GM10248 (cell line): Measurements from ENCODE around the gene DGKI.

Experiments used
- CTCF ChIA-PET: fragments of 300-600 bp; sonication (Branson Sonifier 250); formaldehyde crosslinking; extraction: SDS; loops from one replicate; lab custom pipeline; 2021; ENCODE audit warnings: antibody characterized with exemption; lab: Yijun Ruan, JAX
- POLR2A ChIA-PET: fragments of 350-650 bp; sonication (Branson Sonifier 250); formaldehyde crosslinking; extraction: SDS; loops from one replicate; lab custom pipeline; 2020; ENCODE audit warnings: antibody characterized with exemption; lab: Yijun Ruan, JAX
- DNase-seq: peaks from one replicate; pipeline ENCODE4 v3.0.0; 2012; ENCODE audit errors: extremely low spot score
- CTCF ChIP-seq: IDR thresholded peaks from 2 replicates; pipeline ENCODE4 v1.5.1; 2012; ENCODE audit warnings: mild to moderate bottlenecking, low read depth; ENCODE audit errors: extremely low read depth, missing control alignments, control extremely low read depth

Gene DGKI

GRCh38 chr7:137747359-137748031 lies 99.3 kb downstream of the DGKI start:
- no peak for DNase-seq
- CTCF ChIA-PET = interaction anchor here (1.2 to 4.1 kb wide), 6 partner anchors 9 to 91 kb away, joined by 3 to 15 read pairs (median 7); no protein-coding TSS in a partner anchor
- TF ChIP-seq CTCF = no peak
- POLR2A ChIA-PET = no interaction called here

DNA sequence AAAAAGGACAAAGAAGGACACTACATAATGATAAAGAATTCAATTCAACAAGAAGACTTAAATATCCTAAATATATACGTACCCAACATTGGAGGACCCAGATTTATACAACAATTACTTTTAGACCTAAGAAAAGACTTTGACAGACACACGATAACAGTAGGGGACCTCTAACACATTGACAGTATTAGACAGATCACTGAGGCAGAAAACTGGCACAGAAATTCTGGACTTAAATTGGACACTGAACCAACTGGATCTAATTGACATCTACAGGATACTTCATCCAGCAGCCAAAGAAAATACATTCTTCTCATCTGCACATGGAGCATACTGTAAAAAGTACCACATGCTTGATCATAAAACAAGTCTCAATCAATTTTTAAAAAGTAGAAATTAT lies 103.8 kb downstream of the DGKI start:
- ChIA-PET POLR2A (no interaction called here), CTCF (no interaction called here)
- no peak for TF ChIP-seq CTCF
- DNase-seq = no peak

GRCh38 chr7:137742051-137742450 lies 104.7 kb downstream of the DGKI start:
- no peak for DNase-seq
- CTCF ChIA-PET = interaction anchor here (1.0 to 1.4 kb wide), 4 partner anchors 12 to 67 kb away, joined by 3 to 4 read pairs (median 4); no protein-coding TSS in a partner anchor
- no peak for TF ChIP-seq CTCF
- POLR2A ChIA-PET = no interaction called here

DNA sequence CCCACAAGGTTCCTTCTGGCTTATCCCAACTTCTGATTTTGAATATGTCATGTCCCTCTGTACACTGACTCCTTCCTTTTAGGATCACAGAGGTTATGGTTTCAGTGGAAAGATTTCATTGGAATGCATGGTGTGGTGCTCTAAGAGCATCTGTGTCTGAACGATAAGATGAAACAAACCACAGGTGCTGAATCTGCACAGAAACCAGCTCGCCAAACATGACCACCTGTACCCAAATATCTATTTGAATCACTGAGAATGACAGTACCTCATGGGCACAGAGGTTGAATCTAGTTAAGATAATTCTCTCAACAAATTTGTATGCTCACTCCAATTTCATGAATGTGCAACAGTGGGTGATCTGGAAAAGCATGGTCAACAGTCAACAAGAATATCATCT lies 105.3 kb downstream of the DGKI start:
- TF ChIP-seq CTCF = no peak
- ChIA-PET CTCF (interaction anchor here (1.0 to 1.4 kb wide), 3 partner anchors 13 to 68 kb away, joined by 3 to 4 read pairs (median 4); no protein-coding TSS in a partner anchor), POLR2A (no interaction called here)
- no peak for DNase-seq

- no peak for DNase-seq
- POLR2A ChIA-PET = no interaction called here
- CTCF ChIA-PET = interaction anchor here (2.9 kb wide), 1 partner anchor 13 kb away, joined by 10 read pairs; no protein-coding TSS in a partner anchor
- no peak for TF ChIP-seq CTCF
These were observed 112.6 kb downstream of the DGKI start for GRCh38 chr7:137734221-137734620.

GRCh38 chr7:137732168-137732567 lies 114.6 kb downstream of the DGKI start:
- ChIA-PET CTCF (interaction anchor here (1.1 to 2.9 kb wide), 5 partner anchors 15 to 138 kb away, joined by 3 to 10 read pairs (median 4); no protein-coding TSS in a partner anchor), POLR2A (no interaction called here)
- DNase-seq = no peak
- no peak for TF ChIP-seq CTCF
